Stimulated activated CD8-positive, alpha-beta memory T cell treated with anti-CD3 and anti-CD28 coated beads, Interleukin-12 subunit alpha, Interleukin-12 subunit beta, amount 100 ng/mL, for 24 hours (primary cell): ENCODE results near the gene PPP2R3A.
"Not testable (repeated sequence)": the region's sequence is repeated elsewhere in the genome, so short reads cannot be mapped to it uniquely, and the experiment has no call there.

Experiments
- DNase-seq: peaks from one replicate; pipeline ENCODE4 v3.0.0-alpha.2; 2020; ENCODE audit errors: extremely low read depth

The PPP2R3A gene

GRCh38 chr3:136023264-136023978 lies 57.9 kb downstream of the PPP2R3A start:
- DNase-seq: no peak

GRCh38 chr3:136036306-136036705 lies 70.8 kb downstream of the PPP2R3A start:
- no peak for DNase-seq

GRCh38 chr3:136038668-136039067 lies 73.1 kb downstream of the PPP2R3A start:
- no peak for DNase-seq

GRCh38 chr3:136042608-136043221 lies 77.2 kb downstream of the PPP2R3A start:
- no peak for DNase-seq

GRCh38 chr3:136044980-136045745 lies 79.6 kb downstream of the PPP2R3A start:
- DNase-seq: no peak

- no peak for DNase-seq
Measured at GRCh38 chr3:136048068-136048467, 82.5 kb downstream of the PPP2R3A start.

GRCh38 chr3:136050250-136050649 lies 84.7 kb downstream of the PPP2R3A start:
- DNase-seq: no peak

- no peak for DNase-seq
Measured at GRCh38 chr3:136055491-136055890, 90.0 kb downstream of the PPP2R3A start.

- no peak for DNase-seq
Measured at GRCh38 chr3:136067211-136067610, 101.7 kb downstream of the PPP2R3A start.

GRCh38 chr3:136068708-136069107 lies 103.2 kb downstream of the PPP2R3A start:
- no peak for DNase-seq

GRCh38 chr3:136069933-136070332 lies 104.4 kb downstream of the PPP2R3A start:
- no peak for DNase-seq

GRCh38 chr3:136070334-136070733 lies 104.8 kb downstream of the PPP2R3A start:
- DNase-seq: no peak

GRCh38 chr3:136070953-136071949 lies 105.7 kb downstream of the PPP2R3A start:
- DNase-seq: no peak

- no peak for DNase-seq
Measured at GRCh38 chr3:136074546-136075170, 109.1 kb downstream of the PPP2R3A start.

GRCh38 chr3:136075218-136075808 lies 109.8 kb downstream of the PPP2R3A start:
- DNase-seq: peak; percentile 5

- no peak for DNase-seq
Measured at GRCh38 chr3:136075811-136076210, 110.3 kb downstream of the PPP2R3A start.

- DNase-seq: no peak
Measured at GRCh38 chr3:136078421-136079364, 113.2 kb downstream of the PPP2R3A start.

- DNase-seq: not testable (repeated sequence)
Measured at GRCh38 chr3:136083641-136084382, 118.3 kb downstream of the PPP2R3A start.

- not testable (repeated sequence) for DNase-seq
Measured at GRCh38 chr3:136085067-136085466, 119.5 kb downstream of the PPP2R3A start.
